Measurements from ENCODE around the gene EXOC3. TPM values are rescaled to one million over a fixed set of nuclear protein-coding genes. Genes with fewer than 3 reads are reported as not detected.

EXOC3 gene
- total RNA-seq, 1 experiment from 2014 or later: 60.1 TPM

DNA sequence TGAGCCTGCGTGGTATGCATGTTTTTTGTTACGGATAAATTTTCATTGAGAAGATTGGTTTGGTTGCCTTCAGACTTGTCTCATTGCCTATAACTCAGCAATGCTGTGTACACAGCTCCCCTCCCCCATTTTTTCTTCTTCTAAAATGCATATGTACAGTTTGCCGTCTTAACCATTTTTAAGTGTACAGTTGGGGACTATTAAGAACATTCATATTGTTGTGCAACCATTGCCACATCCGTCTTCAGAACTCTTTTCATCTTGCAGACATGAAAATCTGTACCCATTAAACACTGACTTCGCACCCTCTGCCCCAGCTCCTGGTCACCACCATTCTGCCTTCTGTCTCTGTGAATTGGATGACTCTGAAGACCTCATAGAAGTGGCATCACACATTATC, 6.2 kb downstream of the EXOC3 start:
- Mint-ChIP-seq H3K27ac (no peak overlapping the region), H3K27me3 (ENCODE audit: low read depth) (no peaks in the 10 kb centered on the region), H3K4me3 (no peak overlapping the region), H3K36me3 (peaks cover 75% of the 10 kb centered on the region), H3K9me3 (peaks cover 8% of the 10 kb centered on the region), H3K4me1 (peaks cover 4% of the 10 kb centered on the region)
- ATAC-seq: no peak
- ChIA-PET POLR2A (no interaction called here), CTCF (no interaction called here)
- no peak for DNase-seq (ENCODE audit: low spot score)
- TF ChIP-seq, protein P1, sequence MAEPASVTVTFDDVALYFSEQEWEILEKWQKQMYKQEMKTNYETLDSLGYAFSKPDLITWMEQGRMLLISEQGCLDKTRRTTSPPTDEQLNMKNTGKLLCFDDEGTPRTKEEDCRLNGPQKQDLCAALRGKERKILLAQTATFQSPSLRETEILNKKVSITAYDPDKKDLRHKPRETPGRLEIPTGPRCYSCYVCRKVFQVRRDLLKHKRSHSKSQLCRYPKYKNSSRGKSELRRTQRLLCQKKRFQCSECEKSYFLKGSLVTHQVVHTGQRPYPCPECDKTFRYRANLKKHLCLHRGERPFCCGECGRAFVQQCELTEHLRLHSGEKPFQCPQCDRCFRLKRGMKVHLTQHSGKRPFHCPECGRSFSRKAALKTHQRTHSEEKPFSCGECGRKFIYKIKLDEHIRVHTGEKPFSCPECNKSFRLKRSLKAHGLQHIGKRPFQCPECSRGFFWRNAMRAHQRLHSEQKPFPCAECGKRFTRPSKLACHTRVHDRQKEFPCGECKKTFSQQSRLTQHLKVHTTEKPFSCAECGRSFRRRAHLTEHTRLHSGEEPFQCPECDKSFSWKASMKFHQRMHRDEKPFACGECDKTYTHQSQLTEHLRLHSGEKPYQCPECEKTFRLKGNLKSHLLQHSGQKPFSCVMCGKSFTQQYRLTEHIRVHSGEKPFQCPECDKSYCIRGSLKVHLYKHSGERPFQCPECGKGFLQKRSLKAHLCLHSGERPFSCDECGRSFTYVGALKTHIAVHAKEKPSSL (CRISPR knock-in tag; conservative IDR thresholded peaks at IDR 0.05): no peak
- no peak for TF ChIP-seq NFE2L1 (CRISPR knock-in tag; IDR thresholded peaks at IDR 0.05)

DNA sequence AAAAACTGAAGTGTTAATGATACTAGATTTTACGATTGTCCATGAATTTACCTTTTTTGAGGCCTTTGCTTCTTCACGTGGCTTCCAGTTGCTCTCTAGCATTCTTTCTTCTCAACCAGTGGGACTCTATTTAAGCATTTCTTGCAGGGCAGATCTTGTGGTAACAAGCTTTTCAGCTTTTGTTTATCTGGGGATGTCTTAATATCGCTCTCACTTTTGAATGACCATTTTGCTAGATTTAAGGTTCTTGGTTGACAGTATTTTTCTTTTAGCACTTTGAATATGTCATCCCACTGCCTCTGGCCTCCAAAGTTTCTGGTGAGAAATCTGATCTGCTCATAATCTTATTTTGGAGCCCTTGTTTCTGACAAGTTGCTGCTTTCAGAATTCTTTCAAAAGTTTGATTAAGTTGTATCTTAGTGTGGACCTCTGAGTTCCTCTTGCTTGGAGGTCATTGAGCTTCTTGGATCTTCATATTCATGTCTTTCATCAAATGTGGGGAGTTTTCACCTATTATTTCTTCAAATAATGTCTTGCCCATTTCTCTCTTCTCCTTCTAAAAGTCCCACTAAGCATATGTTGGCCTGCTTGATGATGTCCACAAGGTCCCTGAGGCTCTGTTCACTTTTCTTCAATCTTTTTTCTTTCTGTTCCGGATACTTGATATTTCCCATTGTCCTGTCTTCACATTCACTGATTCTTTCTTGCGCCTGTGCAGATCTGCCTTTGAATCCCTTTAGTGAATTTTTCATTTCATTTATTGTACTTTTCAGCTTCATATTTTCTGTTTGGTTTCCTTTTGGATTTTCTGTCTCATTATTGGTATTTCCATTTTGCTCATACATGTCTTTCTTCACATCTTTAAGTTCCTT, 8.8 kb downstream of the EXOC3 start:
- TF ChIP-seq CREB1 (CRISPR knock-in tag; IDR thresholded peaks at IDR 0.05) (no peak), IRF2 (CRISPR knock-in tag; IDR thresholded peaks at IDR 0.05; ENCODE audit: borderline replicate concordance, low read depth) (no peak)
- TF ChIP-seq, protein P2, sequence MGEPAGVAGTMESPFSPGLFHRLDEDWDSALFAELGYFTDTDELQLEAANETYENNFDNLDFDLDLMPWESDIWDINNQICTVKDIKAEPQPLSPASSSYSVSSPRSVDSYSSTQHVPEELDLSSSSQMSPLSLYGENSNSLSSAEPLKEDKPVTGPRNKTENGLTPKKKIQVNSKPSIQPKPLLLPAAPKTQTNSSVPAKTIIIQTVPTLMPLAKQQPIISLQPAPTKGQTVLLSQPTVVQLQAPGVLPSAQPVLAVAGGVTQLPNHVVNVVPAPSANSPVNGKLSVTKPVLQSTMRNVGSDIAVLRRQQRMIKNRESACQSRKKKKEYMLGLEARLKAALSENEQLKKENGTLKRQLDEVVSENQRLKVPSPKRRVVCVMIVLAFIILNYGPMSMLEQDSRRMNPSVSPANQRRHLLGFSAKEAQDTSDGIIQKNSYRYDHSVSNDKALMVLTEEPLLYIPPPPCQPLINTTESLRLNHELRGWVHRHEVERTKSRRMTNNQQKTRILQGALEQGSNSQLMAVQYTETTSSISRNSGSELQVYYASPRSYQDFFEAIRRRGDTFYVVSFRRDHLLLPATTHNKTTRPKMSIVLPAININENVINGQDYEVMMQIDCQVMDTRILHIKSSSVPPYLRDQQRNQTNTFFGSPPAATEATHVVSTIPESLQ (CRISPR knock-in tag; IDR thresholded peaks at IDR 0.05): no peak
- H3K27ac Mint-ChIP-seq: no peak overlapping the region
- ATAC-seq (no peak), DNase-seq (ENCODE audit: low spot score) (no peak)
- POLR2A ChIA-PET: no interaction called here
- no peak overlapping the region for H3K4me3 Mint-ChIP-seq
- H3K36me3 Mint-ChIP-seq: peaks cover 81% of the 10 kb centered on the region
- peaks cover 14% of the 10 kb centered on the region for H3K4me1 Mint-ChIP-seq
- H3K27me3 Mint-ChIP-seq (ENCODE audit: low read depth): no peaks in the 10 kb centered on the region
- CTCF ChIA-PET: interaction anchor here (0.7 to 1.2 kb wide), 3 partner anchors 38 to 135 kb away, joined by 3 to 4 read pairs (median 3); no protein-coding TSS in a partner anchor
- H3K9me3 Mint-ChIP-seq: peaks cover 8% of the 10 kb centered on the region

DNA sequence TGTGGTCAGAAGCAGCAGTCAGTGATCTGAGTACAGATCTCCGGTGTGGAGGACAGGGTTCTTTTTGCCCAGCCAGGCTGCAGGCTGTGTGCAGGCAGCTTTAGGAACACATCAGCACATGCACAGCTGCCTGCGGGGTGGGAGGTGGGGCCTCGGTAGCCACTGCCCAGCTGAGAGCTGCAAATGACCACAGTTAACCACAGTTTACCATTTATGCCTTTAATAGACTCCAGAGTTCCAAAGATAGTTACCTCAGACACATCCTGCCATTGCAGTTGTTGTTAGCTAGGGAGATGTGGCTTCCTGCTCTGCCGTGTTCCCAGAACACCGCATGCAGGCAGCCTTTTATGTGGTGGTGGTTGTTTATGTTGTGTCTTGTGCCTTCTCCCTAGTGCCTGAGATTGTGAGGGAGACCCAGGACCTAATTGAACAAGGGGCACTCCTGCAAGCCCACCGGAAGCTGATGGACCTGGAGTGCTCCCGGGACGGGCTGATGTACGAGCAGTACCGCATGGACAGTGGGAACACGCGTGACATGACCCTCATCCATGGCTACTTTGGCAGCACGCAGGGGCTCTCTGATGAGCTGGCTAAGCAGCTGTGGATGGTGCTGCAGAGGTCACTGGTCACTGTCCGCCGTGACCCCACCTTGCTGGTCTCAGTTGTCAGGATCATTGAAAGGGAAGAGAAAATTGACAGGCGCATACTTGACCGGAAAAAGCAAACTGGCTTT, 10.2 kb downstream of the EXOC3 start:
- ATAC-seq (no peak), DNase-seq (ENCODE audit: low spot score) (no peak)
- H3K36me3 Mint-ChIP-seq: peaks cover 76% of the 10 kb centered on the region
- POLR2A ChIA-PET: no interaction called here
- H3K27me3 Mint-ChIP-seq (ENCODE audit: low read depth): no peaks in the 10 kb centered on the region
- H3K4me1 Mint-ChIP-seq: peaks cover 14% of the 10 kb centered on the region
- peak overlapping the region; percentile 58; the same call in 1 of the 2 replicates for H3K27ac Mint-ChIP-seq
- H3K9me3 Mint-ChIP-seq: peaks cover 8% of the 10 kb centered on the region
- no peak for TF ChIP-seq ZNF121 (CRISPR knock-in tag; IDR thresholded peaks at IDR 0.05)
- TF ChIP-seq, protein P3, sequence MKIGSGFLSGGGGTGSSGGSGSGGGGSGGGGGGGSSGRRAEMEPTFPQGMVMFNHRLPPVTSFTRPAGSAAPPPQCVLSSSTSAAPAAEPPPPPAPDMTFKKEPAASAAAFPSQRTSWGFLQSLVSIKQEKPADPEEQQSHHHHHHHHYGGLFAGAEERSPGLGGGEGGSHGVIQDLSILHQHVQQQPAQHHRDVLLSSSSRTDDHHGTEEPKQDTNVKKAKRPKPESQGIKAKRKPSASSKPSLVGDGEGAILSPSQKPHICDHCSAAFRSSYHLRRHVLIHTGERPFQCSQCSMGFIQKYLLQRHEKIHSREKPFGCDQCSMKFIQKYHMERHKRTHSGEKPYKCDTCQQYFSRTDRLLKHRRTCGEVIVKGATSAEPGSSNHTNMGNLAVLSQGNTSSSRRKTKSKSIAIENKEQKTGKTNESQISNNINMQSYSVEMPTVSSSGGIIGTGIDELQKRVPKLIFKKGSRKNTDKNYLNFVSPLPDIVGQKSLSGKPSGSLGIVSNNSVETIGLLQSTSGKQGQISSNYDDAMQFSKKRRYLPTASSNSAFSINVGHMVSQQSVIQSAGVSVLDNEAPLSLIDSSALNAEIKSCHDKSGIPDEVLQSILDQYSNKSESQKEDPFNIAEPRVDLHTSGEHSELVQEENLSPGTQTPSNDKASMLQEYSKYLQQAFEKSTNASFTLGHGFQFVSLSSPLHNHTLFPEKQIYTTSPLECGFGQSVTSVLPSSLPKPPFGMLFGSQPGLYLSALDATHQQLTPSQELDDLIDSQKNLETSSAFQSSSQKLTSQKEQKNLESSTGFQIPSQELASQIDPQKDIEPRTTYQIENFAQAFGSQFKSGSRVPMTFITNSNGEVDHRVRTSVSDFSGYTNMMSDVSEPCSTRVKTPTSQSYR (CRISPR knock-in tag; IDR thresholded peaks at IDR 0.05): no peak
- TF ChIP-seq, protein P4, sequence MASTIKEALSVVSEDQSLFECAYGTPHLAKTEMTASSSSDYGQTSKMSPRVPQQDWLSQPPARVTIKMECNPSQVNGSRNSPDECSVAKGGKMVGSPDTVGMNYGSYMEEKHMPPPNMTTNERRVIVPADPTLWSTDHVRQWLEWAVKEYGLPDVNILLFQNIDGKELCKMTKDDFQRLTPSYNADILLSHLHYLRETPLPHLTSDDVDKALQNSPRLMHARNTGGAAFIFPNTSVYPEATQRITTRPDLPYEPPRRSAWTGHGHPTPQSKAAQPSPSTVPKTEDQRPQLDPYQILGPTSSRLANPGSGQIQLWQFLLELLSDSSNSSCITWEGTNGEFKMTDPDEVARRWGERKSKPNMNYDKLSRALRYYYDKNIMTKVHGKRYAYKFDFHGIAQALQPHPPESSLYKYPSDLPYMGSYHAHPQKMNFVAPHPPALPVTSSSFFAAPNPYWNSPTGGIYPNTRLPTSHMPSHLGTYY (CRISPR knock-in tag; IDR thresholded peaks at IDR 0.05): no peak
- TF ChIP-seq, protein P5, sequence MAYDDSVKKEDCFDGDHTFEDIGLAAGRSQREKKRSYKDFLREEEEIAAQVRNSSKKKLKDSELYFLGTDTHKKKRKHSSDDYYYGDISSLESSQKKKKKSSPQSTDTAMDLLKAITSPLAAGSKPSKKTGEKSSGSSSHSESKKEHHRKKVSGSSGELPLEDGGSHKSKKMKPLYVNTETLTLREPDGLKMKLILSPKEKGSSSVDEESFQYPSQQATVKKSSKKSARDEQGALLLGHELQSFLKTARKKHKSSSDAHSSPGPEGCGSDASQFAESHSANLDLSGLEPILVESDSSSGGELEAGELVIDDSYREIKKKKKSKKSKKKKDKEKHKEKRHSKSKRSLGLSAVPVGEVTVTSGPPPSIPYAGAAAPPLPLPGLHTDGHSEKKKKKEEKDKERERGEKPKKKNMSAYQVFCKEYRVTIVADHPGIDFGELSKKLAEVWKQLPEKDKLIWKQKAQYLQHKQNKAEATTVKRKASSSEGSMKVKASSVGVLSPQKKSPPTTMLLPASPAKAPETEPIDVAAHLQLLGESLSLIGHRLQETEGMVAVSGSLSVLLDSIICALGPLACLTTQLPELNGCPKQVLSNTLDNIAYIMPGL (CRISPR knock-in tag; IDR thresholded peaks at IDR 0.05): no peak
- TF ChIP-seq TCF7 (CRISPR knock-in tag; IDR thresholded peaks at IDR 0.05; ENCODE audit: low read depth): no peak
- TF ChIP-seq MXD4 (CRISPR knock-in tag; IDR thresholded peaks at IDR 0.05; ENCODE audit: borderline replicate concordance): no peak
- TF ChIP-seq CREM (CRISPR knock-in tag; IDR thresholded peaks at IDR 0.05): no peak
- TF ChIP-seq TEAD1 (CRISPR knock-in tag; IDR thresholded peaks at IDR 0.05): no peak
- no peak for TF ChIP-seq ZNF396 (CRISPR knock-in tag; IDR thresholded peaks at IDR 0.05; ENCODE audit: borderline replicate concordance)
- H3K4me3 Mint-ChIP-seq: no peak overlapping the region
- CTCF ChIA-PET: interaction anchor here (1.0 to 1.2 kb wide), 3 partner anchors 39 to 136 kb away, joined by 3 to 4 read pairs (median 3); no protein-coding TSS in a partner anchor

Data from WTC11 (cell line).